ENCODE measurements around the gene PSMC6.
"Not testable (repeated sequence)": the region's sequence is repeated elsewhere in the genome, so short reads cannot be mapped to it uniquely, and the experiment has no call there.

The PSMC6 gene

DNA sequence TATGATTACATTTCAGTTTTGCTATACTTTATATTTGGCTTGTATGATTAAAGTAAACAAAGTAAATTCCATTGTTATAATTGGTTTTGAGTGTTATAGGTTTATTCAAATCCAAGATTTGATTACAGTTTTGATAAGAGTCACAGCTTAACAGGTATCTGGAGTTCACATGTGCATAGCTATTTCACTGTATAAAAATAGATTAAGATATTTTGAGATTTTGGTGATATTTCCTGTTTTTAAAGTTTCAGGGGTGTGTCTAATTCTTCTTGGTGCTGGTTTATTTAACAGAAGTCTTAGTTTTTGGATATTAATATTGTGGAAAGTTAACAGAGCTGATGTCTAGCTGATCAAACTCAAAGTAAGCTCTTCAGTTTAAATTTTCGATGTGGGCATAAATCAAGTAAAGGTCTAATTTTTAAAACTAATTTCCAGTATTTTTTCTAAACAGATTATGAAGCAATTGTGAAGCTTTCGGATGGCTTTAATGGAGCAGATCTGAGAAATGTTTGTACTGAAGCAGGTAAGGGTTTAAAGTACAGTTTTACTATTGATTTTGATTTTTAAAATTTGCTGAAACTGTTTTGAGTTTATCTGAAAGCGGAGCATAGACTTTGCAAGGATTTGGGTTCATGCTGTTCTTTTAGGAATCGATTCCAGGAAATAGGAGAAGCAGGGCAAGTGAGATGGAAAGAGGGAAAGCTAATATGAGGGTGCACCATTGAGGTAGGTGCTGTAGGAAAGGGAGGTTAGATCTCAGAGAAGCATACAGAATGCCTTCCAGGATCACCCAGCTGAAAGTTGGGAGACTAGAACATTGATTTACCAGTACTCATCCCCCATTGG, 16.7 kb downstream of the PSMC6 start:
- no peak for DNase-seq

- DNase-seq, result no peak
Measured at GRCh38 chr14:52724360-52724644, 17.3 kb downstream of the PSMC6 start.

- not testable (repeated sequence) for DNase-seq
Measured at GRCh38 chr14:52727509-52727908, 20.5 kb downstream of the PSMC6 start.

- not testable (repeated sequence) for DNase-seq
Measured at GRCh38 chr14:52729035-52729434, 22.0 kb downstream of the PSMC6 start.

- DNase-seq, result no peak
Measured at GRCh38 chr14:52729585-52729924, 22.6 kb downstream of the PSMC6 start.

- DNase-seq, result peak; percentile 96
Measured at GRCh38 chr14:52729925-52730708, 23.1 kb downstream of the PSMC6 start, which contains the start of gene STYX. TSS of gene STYX (plus strand) at chr14:52730166. CDS start at chr14:52730475, 309 bp downstream.

- no peak for DNase-seq
Measured at GRCh38 chr14:52730709-52731111, 23.7 kb downstream of the PSMC6 start.

GRCh38 chr14:52733824-52734223, 26.8 kb downstream of the PSMC6 start:
- no peak for DNase-seq

DNA sequence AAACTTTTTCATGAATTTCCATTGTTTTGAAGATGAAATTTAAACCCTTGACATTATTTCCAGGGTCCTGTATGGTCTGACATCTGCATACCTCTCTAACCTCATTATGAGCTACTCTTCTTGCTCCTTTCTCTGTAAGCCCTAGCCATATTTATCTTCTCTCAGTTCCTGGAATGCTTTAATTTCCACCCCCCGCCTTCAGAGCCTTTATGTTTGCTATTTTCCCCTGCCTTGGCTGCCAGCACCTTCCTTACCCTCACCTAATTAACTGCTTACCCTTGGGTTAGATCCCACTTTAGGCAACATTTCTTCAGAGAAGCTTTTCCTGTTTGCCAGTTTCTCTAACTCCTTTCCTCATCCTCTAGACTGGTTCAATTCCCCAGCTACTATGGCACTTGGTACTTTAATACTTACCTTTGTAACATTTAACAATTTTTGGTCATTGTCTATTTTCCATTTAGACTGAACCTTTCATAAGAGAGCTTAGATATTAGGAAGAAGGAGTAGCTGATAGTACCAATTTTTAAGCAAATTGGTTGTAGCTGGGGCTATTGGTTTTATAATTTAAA, 29.0 kb downstream of the PSMC6 start:
- no peak for DNase-seq

DNA sequence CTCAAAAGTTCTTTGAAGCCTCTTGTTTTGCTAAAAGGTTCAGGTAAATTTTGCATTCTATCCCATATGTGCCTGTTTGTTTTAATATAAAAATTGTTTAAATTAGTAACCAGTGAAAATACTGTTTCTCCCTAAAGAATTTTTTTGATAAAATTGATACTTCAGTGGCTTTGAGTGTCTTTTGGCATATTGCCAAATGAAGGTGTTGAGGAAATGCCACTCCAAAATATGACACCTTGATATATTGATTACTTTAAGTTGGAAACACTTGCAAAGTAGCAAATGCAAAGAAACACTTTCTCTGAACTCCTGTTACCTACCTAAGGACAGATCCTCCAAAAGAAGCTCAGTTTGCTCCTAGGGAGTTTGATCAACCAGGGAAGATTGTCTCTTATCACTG, 31.4 kb downstream of the PSMC6 start:
- no peak for DNase-seq

- no peak for DNase-seq
Measured at GRCh38 chr14:52740751-52741150, 33.8 kb downstream of the PSMC6 start.

DNA sequence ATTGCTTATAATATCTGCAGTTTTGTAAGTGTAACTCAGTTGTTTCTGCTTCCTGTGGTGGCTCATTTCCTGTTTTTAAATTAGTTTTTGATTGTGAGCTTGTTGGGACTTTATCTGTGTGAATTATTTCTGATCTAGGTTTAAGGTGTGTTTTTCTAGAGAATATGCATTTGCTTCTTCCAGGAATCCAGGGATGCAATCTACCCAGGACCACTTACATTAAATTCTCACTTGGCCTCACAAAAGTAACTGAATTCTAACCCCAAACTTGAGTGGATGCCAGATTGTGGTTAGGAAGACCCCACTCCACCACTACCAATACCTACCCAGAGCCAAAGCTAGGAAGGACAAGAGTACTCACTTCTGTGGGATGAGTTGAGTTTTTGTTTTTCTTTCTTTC, 34.9 kb downstream of the PSMC6 start:
- no peak for DNase-seq

GRCh38 chr14:52748647-52749292, 41.8 kb downstream of the PSMC6 start:
- no peak for DNase-seq

DNA sequence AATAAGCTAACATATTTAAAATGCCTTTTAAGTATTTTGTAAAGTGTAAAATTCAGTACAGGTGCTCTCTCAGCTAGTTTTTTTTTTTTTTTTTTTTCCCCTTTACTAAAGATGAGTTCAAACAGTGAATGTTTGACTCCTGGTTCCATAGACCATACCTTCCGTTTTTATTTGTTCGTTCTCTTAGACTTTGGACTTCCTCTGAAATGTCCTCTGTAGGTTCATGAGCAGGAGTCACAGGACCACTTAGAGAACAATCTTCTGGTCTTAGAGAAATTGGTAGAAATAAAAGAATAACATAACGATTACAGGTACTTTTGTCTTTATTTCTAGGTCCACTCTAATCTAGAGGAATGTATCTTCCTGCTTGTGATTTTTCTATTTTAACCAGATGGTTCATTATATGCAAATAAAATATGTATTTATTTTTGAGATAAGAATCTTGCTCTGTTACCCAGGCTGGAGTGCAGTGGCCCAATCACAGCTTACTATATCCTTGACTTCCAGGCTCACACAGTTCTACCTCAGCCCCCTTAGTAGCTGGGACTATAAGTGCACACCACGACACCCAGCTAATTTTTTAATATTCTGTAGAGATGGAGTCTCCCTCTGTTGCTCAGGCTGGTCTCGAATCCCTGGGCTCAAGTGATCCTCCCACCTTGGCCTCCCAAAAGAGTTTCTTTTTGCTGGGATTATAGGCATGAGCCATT, 48.8 kb downstream of the PSMC6 start:
- DNase-seq, result no peak

DNA sequence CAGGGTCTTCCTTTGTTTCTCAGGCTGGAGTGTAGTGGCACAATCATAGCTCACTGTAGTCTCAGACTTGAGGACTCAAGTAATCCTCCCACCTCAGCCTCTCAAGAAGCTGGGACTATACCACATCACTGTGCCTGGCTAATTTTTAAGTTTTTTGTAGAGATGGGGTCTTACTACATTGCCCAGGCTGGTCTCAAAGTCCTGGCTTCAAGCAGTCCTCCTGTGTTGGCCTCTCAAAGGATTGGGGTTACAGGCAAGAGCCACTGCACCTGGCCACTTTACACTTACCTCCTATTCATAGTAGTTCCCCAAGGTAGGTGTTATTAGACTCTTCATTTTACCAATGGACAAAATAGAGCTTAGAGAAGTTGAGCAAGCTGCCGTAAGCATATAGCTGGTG, 52.1 kb downstream of the PSMC6 start:
- no peak for DNase-seq

DNA sequence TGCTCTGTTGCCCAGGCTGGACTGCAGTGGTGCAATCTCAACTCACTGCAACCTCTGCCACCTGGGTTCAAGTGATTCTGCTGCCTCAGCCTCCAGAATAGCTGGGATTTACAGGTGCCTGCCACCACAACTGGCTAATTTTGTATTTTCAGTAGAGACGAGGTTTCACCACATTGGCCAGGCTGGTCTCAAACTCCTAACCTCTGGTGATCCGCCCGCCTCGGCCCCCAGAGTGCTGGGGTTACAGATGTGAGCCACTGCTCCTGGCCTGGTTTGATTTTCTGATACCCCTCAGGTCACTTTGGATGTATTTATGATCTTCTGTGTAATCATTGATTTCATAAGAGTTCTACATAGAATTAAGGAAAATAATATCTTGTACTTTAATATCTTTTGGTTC, 55.9 kb downstream of the PSMC6 start:
- not testable (repeated sequence) for DNase-seq

GRCh38 chr14:52767058-52767833, 60.2 kb downstream of the PSMC6 start:
- no peak for DNase-seq

DNA sequence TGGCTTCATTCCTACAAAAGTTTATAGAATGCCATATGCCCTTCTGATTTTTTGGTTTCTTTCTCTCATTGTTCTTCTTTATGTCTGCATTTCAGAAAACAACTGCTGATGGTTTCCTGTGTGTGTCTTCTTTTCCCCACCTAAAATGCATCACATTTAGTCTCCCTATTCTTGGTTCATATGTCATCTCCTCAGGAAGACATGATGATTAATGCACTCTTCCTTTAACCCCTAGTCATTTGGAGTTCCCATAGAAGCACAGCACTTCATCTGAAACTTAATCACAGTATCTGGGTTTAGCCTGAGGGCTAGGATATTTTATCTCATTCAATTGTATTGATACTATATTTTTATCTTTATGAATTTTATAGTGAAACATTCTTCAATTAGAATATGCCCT, 62.9 kb downstream of the PSMC6 start:
- DNase-seq, result no peak

DNA sequence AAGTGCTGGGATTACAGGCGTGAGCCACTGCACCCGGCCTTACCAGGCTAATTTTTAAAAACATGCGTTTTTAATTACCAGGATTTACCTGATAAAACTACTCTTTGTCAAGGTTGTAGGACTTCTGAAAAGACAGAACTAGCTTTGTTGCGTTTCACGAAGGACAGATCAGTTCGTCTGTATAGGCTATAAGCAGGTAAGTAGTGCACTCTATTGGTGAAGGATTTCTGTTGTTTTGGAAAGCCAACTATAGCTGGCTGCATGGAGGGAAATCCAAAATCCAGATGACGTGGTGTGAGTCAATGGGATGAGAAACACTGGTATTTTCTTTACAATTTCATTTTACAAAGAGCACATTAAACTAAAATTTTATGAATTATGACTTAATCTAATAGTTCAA, 69.8 kb downstream of the PSMC6 start:
- DNase-seq, result no peak
